Stimulated activated CD8-positive, alpha-beta memory T cell treated with anti-CD3 and anti-CD28 coated beads, Interleukin-4, amount 100 ng/mL, for 24 hours (primary cell): Measurements from ENCODE around the gene ARHGEF12.

Experiments used
- DNase-seq: peaks from one replicate; pipeline ENCODE4 v3.0.0-alpha.2; 2020; ENCODE audit warnings: low read depth

ARHGEF12 gene

GRCh38 chr11:120343429-120343828 lies 7.2 kb downstream of the ARHGEF12 start:
- DNase-seq: no peak

- DNase-seq: no peak
Measured at GRCh38 chr11:120344302-120345004, 8.2 kb downstream of the ARHGEF12 start.

DNA sequence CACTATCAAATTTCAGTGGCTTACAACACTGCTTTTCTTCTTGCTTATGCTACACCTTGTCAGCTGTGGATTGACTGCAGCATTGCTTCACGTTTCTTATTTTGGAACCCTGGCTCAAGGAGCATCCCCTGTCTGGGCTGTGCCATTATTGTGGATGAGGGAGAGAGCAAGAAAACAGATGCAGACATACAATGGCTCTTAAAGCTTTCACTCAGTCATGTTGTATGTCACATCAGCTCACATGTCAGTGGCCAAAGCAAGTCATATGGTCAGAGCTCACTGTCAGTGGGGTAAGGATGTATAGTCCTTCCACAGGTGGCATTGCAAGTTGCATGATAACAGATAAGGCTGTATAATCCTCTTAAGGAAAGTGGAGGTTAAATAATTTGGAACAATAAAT lies 10.0 kb downstream of the ARHGEF12 start:
- DNase-seq: no peak

DNA sequence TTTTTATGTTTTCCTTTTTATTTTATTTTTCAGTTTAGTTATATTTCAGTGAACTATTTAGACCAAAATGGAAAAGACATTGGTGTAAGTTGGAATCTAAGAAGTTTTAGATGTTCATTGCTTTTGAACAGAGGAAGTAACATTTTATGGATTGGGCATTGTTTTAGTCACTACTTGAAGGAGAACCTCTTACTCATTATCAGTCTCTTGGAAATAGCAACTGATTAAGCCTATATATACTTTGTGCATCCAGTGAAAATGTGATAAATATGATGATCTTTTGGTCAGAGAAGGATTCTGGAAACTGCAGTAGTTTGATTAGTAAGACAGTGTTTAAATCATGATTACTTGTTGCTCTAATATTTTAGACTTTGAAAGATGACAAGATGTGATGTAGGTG lies 14.4 kb downstream of the ARHGEF12 start:
- no peak for DNase-seq

DNA sequence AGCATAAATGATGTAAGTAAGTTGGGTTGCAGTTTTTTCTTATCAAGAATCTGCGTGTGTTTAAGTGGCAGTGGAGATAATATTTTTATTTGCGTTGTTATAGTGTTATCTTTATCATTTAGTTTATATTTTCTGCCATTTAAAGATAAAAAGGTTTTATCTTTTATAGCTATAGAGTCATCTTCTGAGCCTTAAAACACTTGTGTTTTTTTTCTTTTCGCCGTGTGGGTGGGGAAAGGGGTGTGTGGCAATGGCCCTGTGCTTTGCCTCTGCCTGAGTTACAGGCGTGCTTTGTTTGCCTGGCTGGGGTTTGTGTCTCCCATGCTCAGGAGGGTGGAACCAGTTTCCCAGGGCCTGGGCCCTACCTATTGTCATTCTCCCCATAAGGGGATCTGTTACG lies 16.2 kb downstream of the ARHGEF12 start:
- no peak for DNase-seq

DNA sequence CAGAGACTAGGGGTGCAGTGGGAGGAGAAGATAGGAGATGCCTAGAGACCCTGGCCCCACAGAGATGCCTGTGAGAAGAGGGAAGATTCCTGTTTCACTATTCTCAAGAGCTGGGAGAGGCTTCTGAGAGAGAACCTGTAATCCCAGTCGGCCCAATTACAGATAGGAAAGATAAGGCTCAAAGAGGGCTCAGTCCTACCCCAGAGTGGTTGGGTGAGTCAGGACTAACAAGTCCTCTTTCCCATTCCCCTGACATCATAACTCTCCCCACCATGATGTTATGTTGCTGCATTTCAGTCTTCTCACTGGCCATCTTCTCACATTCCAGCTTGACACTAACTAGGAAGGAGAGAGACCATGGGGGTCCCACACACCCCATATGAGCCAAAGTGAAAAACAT lies 17.9 kb downstream of the ARHGEF12 start:
- no peak for DNase-seq

- no peak for DNase-seq
Measured at GRCh38 chr11:120354779-120355178, 18.6 kb downstream of the ARHGEF12 start.

DNA sequence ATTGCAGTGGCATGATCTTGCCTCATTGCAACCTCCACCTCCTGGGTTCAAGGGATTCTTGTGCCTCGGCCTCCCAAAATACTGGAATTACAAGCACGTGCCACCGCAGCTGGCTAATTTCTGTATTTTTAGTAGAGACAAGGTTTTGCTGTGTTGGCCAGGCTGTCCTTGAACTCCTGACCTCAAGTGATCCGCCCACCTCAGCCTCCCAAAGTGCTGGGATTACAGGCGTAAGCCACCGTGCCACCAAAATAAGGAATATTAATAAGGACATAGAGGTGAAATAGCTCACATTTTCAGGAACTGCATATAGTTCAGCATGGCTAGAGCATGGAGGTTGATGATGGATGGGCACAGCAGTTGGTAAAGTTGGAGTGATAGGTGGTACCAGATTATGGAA lies 21.4 kb downstream of the ARHGEF12 start:
- no peak for DNase-seq

- no peak for DNase-seq
Measured at GRCh38 chr11:120358729-120359128, 22.5 kb downstream of the ARHGEF12 start.

GRCh38 chr11:120363436-120363835 lies 27.2 kb downstream of the ARHGEF12 start:
- no peak for DNase-seq

DNA sequence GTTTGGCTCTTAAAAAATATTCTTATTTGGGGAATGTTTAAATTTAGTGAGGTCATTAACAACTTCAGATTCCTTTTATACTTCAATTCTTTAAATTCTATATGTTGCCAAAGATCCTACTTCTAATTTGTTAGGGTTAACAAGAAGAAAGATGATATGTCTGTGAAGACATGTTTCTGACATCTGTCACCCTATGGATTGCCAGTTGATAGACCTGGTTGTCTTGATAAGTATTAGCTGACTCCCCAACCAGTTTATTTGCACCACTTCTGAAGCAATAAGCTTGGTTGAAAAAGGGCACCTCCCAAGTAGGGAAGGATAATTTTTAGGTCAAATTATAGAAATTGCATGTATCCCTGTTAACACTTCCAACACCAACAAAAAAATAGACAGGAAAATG lies 29.3 kb downstream of the ARHGEF12 start:
- no peak for DNase-seq

DNA sequence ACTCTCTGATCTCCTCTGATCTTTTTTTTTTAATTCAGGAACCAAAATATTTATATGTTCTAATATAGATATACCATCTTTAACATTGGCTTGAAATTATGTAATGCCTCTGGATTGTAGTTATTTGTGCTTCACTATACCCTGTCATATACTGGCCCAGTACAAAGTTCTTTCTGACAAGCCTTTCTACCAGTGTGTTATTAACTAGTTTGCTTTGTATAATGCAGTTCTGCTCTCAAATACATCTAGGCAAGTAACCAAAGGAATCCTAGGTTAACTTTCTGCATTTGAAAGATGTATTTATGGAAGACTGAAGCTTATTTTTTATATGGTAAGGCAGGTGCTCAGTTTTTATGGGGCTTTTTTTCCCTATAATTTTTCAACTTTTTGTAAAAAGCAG lies 36.1 kb downstream of the ARHGEF12 start:
- no peak for DNase-seq

- DNase-seq: no peak
Measured at GRCh38 chr11:120375076-120375475, 38.9 kb downstream of the ARHGEF12 start.

- no peak for DNase-seq
Measured at GRCh38 chr11:120376547-120377182, 40.5 kb downstream of the ARHGEF12 start.

DNA sequence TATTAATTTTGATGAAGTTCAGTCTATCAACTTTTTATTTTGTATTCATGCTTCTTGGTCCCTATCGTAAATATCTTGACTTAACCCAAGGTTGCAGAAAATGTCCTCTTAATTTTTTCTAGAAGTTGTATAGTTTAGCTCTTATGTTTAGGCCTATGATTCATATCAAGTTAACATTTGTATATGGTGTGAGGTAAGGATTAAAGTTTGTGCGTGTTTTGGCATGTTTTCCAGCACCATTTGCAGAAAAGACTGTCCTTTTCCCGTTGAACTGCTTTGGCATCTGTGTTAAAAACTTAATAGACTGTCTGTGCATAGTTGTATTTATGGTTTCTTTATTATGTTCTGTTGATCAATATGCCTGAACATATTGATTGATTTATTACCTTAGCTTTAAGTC lies 42.3 kb downstream of the ARHGEF12 start:
- DNase-seq: no peak

DNA sequence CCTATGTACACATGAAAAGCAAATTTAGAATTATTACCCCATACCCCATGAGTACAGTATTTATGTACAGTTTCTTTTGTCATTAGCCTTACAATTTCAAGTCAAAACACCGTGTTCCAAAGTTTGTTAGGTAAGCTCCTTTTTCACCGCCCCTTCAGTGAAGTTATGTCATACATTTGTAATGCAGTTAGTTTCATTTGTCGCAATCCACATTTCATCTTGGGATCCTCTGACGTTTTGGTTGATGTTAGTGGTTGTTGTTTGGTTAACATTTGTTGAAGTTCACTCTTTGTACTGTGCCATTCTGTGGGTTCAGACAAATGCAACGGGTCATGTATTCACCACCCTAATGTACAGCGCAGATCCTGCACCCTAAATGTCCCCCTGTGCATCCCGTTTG lies 45.2 kb downstream of the ARHGEF12 start:
- DNase-seq: no peak

GRCh38 chr11:120383518-120384155 lies 47.4 kb downstream of the ARHGEF12 start:
- no peak for DNase-seq

- no peak for DNase-seq
Measured at GRCh38 chr11:120384476-120384875, 48.3 kb downstream of the ARHGEF12 start.

DNA sequence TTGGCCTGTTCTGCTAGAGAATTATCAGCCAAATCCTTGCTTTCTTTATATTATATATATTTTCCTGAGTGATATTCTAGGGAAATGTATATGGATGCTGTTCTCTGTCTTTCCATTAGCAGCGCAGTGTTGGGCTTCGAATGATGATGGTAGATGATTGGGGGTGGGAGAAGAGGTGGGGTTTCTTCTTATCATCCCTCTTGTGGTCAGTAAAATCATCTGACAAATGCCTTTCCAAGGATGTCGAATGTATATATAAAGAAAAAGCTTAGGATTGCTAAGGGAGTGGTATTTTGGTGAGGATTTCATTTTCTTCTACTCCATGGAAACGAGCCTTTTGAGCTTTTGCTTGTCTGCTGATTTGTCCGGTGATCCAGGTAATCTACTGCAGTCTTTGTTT lies 48.9 kb downstream of the ARHGEF12 start:
- no peak for DNase-seq

GRCh38 chr11:120385655-120386054 lies 49.4 kb downstream of the ARHGEF12 start:
- no peak for DNase-seq

GRCh38 chr11:120386318-120386717 lies 50.1 kb downstream of the ARHGEF12 start:
- no peak for DNase-seq

DNA sequence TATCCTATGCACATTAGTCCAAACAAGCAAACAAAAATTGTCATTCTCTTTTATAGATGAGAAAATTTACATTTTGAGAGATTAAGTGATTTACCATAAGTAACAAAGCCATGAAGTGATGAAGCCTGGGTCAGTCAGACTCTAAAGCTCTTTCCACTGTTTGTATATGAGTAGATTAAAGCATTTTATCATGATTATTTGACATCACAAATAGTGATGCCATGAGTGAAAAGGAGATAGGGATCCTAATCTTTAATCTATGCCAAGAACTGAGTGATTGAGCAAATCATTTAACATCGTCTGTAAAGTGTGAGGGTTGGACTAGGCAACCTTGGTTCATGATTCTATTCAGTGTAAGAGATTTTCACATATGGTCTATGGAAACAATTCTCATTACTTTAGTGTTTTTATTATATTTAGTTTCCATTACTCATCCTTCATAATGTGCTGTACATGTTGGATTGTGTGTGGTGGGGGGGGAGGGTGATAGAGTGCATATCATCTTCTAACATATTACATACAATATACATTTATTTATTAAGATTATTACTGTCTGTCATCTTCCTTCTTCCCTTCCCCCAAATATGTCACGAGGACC lies 50.7 kb downstream of the ARHGEF12 start:
- no peak for DNase-seq

DNA sequence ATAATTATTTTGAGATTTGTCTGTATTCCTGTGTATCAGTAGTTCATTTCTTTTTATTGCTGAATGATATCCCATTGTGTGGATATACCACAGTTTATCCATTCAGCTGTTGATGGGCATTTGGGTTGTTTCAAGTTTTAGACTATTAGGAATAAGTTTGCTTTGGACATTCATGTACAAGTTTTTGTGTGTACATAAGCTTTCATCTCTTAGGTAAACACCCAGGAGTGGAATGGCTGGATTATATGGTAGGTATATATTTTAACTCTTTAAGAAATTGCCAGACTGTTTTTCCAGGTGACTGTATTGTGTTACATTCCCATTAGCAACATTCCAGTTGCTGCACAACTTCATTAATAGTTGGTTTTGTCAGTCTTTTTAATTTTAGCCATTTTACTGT lies 52.0 kb downstream of the ARHGEF12 start:
- DNase-seq: no peak
